Measurements from ENCODE around the gene AKTIP. TPM values are rescaled to one million over a fixed set of nuclear protein-coding genes. Genes with fewer than 3 reads are reported as not detected.

The AKTIP gene
- total RNA-seq, 1 experiment from 2014 or later = 23.5 TPM

- TF ChIP-seq, protein P1, sequence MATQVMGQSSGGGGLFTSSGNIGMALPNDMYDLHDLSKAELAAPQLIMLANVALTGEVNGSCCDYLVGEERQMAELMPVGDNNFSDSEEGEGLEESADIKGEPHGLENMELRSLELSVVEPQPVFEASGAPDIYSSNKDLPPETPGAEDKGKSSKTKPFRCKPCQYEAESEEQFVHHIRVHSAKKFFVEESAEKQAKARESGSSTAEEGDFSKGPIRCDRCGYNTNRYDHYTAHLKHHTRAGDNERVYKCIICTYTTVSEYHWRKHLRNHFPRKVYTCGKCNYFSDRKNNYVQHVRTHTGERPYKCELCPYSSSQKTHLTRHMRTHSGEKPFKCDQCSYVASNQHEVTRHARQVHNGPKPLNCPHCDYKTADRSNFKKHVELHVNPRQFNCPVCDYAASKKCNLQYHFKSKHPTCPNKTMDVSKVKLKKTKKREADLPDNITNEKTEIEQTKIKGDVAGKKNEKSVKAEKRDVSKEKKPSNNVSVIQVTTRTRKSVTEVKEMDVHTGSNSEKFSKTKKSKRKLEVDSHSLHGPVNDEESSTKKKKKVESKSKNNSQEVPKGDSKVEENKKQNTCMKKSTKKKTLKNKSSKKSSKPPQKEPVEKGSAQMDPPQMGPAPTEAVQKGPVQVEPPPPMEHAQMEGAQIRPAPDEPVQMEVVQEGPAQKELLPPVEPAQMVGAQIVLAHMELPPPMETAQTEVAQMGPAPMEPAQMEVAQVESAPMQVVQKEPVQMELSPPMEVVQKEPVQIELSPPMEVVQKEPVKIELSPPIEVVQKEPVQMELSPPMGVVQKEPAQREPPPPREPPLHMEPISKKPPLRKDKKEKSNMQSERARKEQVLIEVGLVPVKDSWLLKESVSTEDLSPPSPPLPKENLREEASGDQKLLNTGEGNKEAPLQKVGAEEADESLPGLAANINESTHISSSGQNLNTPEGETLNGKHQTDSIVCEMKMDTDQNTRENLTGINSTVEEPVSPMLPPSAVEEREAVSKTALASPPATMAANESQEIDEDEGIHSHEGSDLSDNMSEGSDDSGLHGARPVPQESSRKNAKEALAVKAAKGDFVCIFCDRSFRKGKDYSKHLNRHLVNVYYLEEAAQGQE (IDR thresholded peaks at IDR 0.05; ENCODE audit: low read depth) = no peak
- TF ChIP-seq ZFX (IDR thresholded peaks at IDR 0.05) (no peak), SP1 (IDR thresholded peaks at IDR 0.05; ENCODE audit: low read depth) (no peak), RAD21 (IDR thresholded peaks at IDR 0.05; ENCODE audit: low read depth) (no peak), FOSL1 (IDR thresholded peaks at IDR 0.05; ENCODE audit: low read depth) (no peak), POLR2AphosphoS5 (IDR thresholded peaks at IDR 0.05; ENCODE audit: low read depth, low read length) (no peak)
These were observed 7.7 kb upstream of the AKTIP start (continued) for GRCh38 chr16:53510704-53511070.

- H3K4me2 ChIP-seq (ENCODE audit: low read length) = 0 out of 2 replicates have a peak overlapping the region, but pooled peaks have one; percentile 21
- POLR2A ChIA-PET = no interaction called here
- intact Hi-C loops (cut with micrococcal nuclease) = no loop called here
These were observed 7.1 kb upstream of the AKTIP start for GRCh38 chr16:53509906-53510703.

More at GRCh38 chr16:53509906-53510703, 7.1 kb upstream of the AKTIP start:
- Histone ChIP-seq H3K36me3 (ENCODE audit: control insufficient read depth in 1 of 2, insufficient read depth in 2 of 2, low read length in 2 of 2) (no peaks in the 10 kb centered on the region), H3K27ac (ENCODE audit: low read depth, low read length) (no peak overlapping the region), H3K4me3 (replicated peaks in 1 of 2; ENCODE audit: low read depth in 1 of 2, low read length in 2 of 2) (no peak overlapping the region), H3K9me2 (ENCODE audit: insufficient read depth) (no peaks in the 10 kb centered on the region), H4K20me1 (ENCODE audit: insufficient read depth) (no peaks in the 10 kb centered on the region), H3K79me2 (ENCODE audit: insufficient read depth, low read length) (no peaks in the 10 kb centered on the region), H3K4me1 (ENCODE audit: control insufficient read depth in 1 of 2, insufficient read depth in 2 of 2, low read length in 2 of 2) (peaks cover 4 to 15% of the 10 kb centered on the region in 2 experiments; a peak in 2 of 4 replicates), H3K27me3 (ENCODE audit: insufficient read depth, low read length) (no peaks in the 10 kb centered on the region), H3K9me3 (ENCODE audit: control insufficient read depth in 1 of 2, insufficient read depth in 1 of 2, low read depth in 1 of 2, low read length in 2 of 2) (no peaks in the 10 kb centered on the region), H2AFZ (ENCODE audit: low read depth, low read length, poor library complexity, severe bottlenecking) (peak overlapping the region; percentile 77), H3K9ac (ENCODE audit: low read length) (no peak overlapping the region)
- CTCF ChIA-PET = interaction anchor here (0.7 to 1.2 kb wide), 5 partner anchors 8 to 455 kb away, joined by 3 to 6 read pairs (median 4); partner anchors contain the start of gene CHD9
- DNase-seq (ENCODE audit: low read depth, low spot score) = peak; percentile 38
- RAD21 ChIA-PET (ENCODE audit: low non-redundant PET in 1 of 2, low total read pairs in 2 of 2, uncharacterized antibody in 2 of 2, unreplicated experiment in 2 of 2) = no interaction called here
- peak; percentile 86 for ATAC-seq
- BruUV-seq (replicated peaks) = no TSS peak
- TF ChIP-seq POLR2A (IDR thresholded peaks at IDR 0.05; ENCODE audit: borderline replicate concordance, extremely low read depth, insufficient read depth, insufficient read length) (no peak), RAD21 (IDR thresholded peaks at IDR 0.05; ENCODE audit: low read depth) (peak; percentile 82), EZH2phosphoT487 (IDR thresholded peaks at IDR 0.05; ENCODE audit: borderline replicate concordance) (no peak), JUND (IDR thresholded peaks at IDR 0.05) (no peak)
- TF ChIP-seq, protein P2, sequence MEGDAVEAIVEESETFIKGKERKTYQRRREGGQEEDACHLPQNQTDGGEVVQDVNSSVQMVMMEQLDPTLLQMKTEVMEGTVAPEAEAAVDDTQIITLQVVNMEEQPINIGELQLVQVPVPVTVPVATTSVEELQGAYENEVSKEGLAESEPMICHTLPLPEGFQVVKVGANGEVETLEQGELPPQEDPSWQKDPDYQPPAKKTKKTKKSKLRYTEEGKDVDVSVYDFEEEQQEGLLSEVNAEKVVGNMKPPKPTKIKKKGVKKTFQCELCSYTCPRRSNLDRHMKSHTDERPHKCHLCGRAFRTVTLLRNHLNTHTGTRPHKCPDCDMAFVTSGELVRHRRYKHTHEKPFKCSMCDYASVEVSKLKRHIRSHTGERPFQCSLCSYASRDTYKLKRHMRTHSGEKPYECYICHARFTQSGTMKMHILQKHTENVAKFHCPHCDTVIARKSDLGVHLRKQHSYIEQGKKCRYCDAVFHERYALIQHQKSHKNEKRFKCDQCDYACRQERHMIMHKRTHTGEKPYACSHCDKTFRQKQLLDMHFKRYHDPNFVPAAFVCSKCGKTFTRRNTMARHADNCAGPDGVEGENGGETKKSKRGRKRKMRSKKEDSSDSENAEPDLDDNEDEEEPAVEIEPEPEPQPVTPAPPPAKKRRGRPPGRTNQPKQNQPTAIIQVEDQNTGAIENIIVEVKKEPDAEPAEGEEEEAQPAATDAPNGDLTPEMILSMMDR (IDR thresholded peaks at IDR 0.05 in 2 of 3, conservative IDR thresholded peaks at IDR 0.05 in 1 of 3; ENCODE audit: borderline replicate concordance in 1 of 3, insufficient read depth in 1 of 3, low read depth in 2 of 3, low read length in 2 of 3) = peak; percentile 45 to 95 (median 93); a peak in 5 of 6 replicates
